HG03469 (cell line): ENCODE data around the gene ACSS1.
A peak's percentile ranks its signal among the peaks of the same experiment; 100 is the strongest.

Source experiments
- ATAC-seq: cut with Tn5 transposase; IDR thresholded peaks from one replicate; pipeline ENCODE4 v1.9.1; 2021; ENCODE audit warnings: mild to moderate bottlenecking, moderate library complexity, moderate number of reproducible peaks; ENCODE audit not compliant: unreplicated experiment

The ACSS1 gene

GRCh38 chr20:25058051-25058846, at the start of gene ACSS1:
TSS of gene ACSS1 (minus strand) at chr20:25058139. CDS start at chr20:25058102, 37 bp downstream.
- ATAC-seq: peak; percentile 44

- no peak for ATAC-seq
Observed at GRCh38 chr20:25103526-25103925, 45.6 kb upstream of the ACSS1 start.

GRCh38 chr20:25100914-25101313, 43.0 kb upstream of the ACSS1 start:
- ATAC-seq: no peak

GRCh38 chr20:25099601-25100140, 41.7 kb upstream of the ACSS1 start:
- ATAC-seq: no peak

- no peak for ATAC-seq
Observed at GRCh38 chr20:25097498-25097897, 39.6 kb upstream of the ACSS1 start.

- peak; percentile 64 for ATAC-seq
Observed at GRCh38 chr20:25090492-25091429, 32.8 kb upstream of the ACSS1 start.

GRCh38 chr20:25089662-25090061, 31.7 kb upstream of the ACSS1 start:
- no peak for ATAC-seq

- ATAC-seq: no peak
Observed at GRCh38 chr20:25089096-25089495, 31.2 kb upstream of the ACSS1 start.

- ATAC-seq: no peak
Observed at GRCh38 chr20:25088267-25088666, 30.3 kb upstream of the ACSS1 start.

GRCh38 chr20:25087186-25087929, 29.4 kb upstream of the ACSS1 start:
- ATAC-seq: no peak

- no peak for ATAC-seq
Observed at GRCh38 chr20:25085756-25086495, 28.0 kb upstream of the ACSS1 start.

- ATAC-seq: no peak
Observed at GRCh38 chr20:25084626-25085187, 26.8 kb upstream of the ACSS1 start.

- no peak for ATAC-seq
Observed at GRCh38 chr20:25083773-25084625, 26.1 kb upstream of the ACSS1 start.

GRCh38 chr20:25083141-25083772, 25.3 kb upstream of the ACSS1 start:
- ATAC-seq: no peak

GRCh38 chr20:25082498-25082873, 24.5 kb upstream of the ACSS1 start:
- no peak for ATAC-seq

GRCh38 chr20:25081730-25082497, 24.0 kb upstream of the ACSS1 start, which contains the start of gene VSX1:
TSS of gene VSX1 (minus strand) at chr20:25082141. CDS start at chr20:25082096, 45 bp downstream.
- no peak for ATAC-seq

- no peak for ATAC-seq
Observed at GRCh38 chr20:25081065-25081729, 23.3 kb upstream of the ACSS1 start.
